ENCODE measurements around the gene ATP10A. TPM values are rescaled to one million over a fixed set of nuclear protein-coding genes. Genes with fewer than 3 reads are reported as not detected.

Gene ATP10A
- total and polyA plus RNA-seq, 9 of the 15 experiments (the other 6 are each of a cell fraction or from before 2014, with no cell fraction given) = 0.09 TPM; not detected in 8

GRCh38 chr15:25847051-25847450 is 16.1 kb downstream of the ATP10A start (continued):
- TF ChIP-seq ZNF318 (IDR thresholded peaks at IDR 0.05; ENCODE audit: borderline replicate concordance in 1 of 2, low read depth in 1 of 2) (no peak), SUPT5H (IDR thresholded peaks at IDR 0.05) (no peak), GTF2B (IDR thresholded peaks at IDR 0.05; ENCODE audit: extremely low read depth, insufficient read length) (no peak), KLF13 (tag; IDR thresholded peaks at IDR 0.05; ENCODE audit: borderline replicate concordance, low read depth) (no peak), GABPB1 (CRISPR knock-in tag; IDR thresholded peaks at IDR 0.05) (no peak), NCOA4 (IDR thresholded peaks at IDR 0.05; ENCODE audit: partially characterized antibody) (no peak), POLR2AphosphoS2 (IDR thresholded peaks at IDR 0.05; ENCODE audit: low read length) (no peak), PATZ1 (CRISPR knock-in tag; IDR thresholded peaks at IDR 0.05; ENCODE audit: borderline replicate concordance) (no peak), PKNOX1 (IDR thresholded peaks at IDR 0.05) (no peak), VEZF1 (CRISPR knock-in tag; IDR thresholded peaks at IDR 0.05) (no peak), PRMT5 (CRISPR knock-in tag; IDR thresholded peaks at IDR 0.05) (no peak), GTF2E2 (tag; IDR thresholded peaks at IDR 0.05) (no peak)
